T follicular helper cell (primary cell): ENCODE measurements around the gene TMEM150B.

Source experiments
- DNase-seq: peaks from one replicate; pipeline ENCODE4 v3.0.0-alpha.2; 2020; ENCODE audit warnings: low read depth

TMEM150B gene

GRCh38 chr19:55278391-55279135 lies 46.6 kb downstream of the TMEM150B start:
- no peak for DNase-seq

- DNase-seq = no peak
Measured at GRCh38 chr19:55277494-55277893, 47.6 kb downstream of the TMEM150B start.

- DNase-seq = no peak
Measured at GRCh38 chr19:55276720-55277430, 48.3 kb downstream of the TMEM150B start.

GRCh38 chr19:55275851-55276719 lies 49.1 kb downstream of the TMEM150B start:
- no peak for DNase-seq

GRCh38 chr19:55273978-55274707 lies 51.0 kb downstream of the TMEM150B start:
- DNase-seq = no peak

GRCh38 chr19:55272142-55272541 lies 53.0 kb downstream of the TMEM150B start:
- no peak for DNase-seq

GRCh38 chr19:55270172-55270942 lies 54.8 kb downstream of the TMEM150B start:
- no peak for DNase-seq

- no peak for DNase-seq
Measured at GRCh38 chr19:55269299-55269698, 55.8 kb downstream of the TMEM150B start.

- no peak for DNase-seq
Measured at GRCh38 chr19:55266840-55267239, 58.3 kb downstream of the TMEM150B start.

GRCh38 chr19:55266404-55266803 lies 58.7 kb downstream of the TMEM150B start:
- no peak for DNase-seq

GRCh38 chr19:55265723-55266386 lies 59.3 kb downstream of the TMEM150B start:
- DNase-seq = no peak

- DNase-seq = no peak
Measured at GRCh38 chr19:55265173-55265572, 60.0 kb downstream of the TMEM150B start.

GRCh38 chr19:55264531-55264930 lies 60.6 kb downstream of the TMEM150B start:
- no peak for DNase-seq
